ENCODE measurements around the gene USH2A. TPM values are rescaled to one million over a fixed set of nuclear protein-coding genes. Genes with fewer than 3 reads are reported as not detected.

The USH2A gene
- total RNA-seq, 4 donors from 2014 or later, result under 0.01 TPM; not detected in 3

DNA sequence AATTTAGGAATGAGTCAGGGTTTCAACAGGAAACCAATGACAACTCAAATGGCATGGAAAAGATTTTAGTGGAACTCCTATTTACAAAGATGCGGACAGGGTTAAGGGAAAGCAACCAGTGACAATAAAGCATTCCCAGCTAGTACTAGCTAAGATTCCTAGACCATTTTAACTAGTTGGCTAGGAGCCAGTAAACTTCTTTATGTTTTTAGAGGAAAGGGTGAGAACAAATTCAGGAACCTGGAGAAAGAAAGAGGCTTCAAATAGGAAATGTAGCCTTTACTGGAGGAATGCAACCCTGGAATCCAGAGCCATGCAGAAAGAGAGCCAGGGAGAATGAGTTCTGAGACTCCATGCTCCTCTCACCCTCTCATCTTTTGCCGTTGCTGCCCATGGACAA lies 439.6 kb downstream of the USH2A start:
- H3K36me3 ChIP-seq, result no peaks in the 10 kb centered on the region
- TF ChIP-seq, protein P1, sequence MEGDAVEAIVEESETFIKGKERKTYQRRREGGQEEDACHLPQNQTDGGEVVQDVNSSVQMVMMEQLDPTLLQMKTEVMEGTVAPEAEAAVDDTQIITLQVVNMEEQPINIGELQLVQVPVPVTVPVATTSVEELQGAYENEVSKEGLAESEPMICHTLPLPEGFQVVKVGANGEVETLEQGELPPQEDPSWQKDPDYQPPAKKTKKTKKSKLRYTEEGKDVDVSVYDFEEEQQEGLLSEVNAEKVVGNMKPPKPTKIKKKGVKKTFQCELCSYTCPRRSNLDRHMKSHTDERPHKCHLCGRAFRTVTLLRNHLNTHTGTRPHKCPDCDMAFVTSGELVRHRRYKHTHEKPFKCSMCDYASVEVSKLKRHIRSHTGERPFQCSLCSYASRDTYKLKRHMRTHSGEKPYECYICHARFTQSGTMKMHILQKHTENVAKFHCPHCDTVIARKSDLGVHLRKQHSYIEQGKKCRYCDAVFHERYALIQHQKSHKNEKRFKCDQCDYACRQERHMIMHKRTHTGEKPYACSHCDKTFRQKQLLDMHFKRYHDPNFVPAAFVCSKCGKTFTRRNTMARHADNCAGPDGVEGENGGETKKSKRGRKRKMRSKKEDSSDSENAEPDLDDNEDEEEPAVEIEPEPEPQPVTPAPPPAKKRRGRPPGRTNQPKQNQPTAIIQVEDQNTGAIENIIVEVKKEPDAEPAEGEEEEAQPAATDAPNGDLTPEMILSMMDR (IDR thresholded peaks at IDR 0.05), result no peak
- no peak for TF ChIP-seq POLR2AphosphoS5 (IDR thresholded peaks at IDR 0.05)
- no peak for TF ChIP-seq POLR2A (IDR thresholded peaks at IDR 0.05)
- TF ChIP-seq EP300 (IDR thresholded peaks at IDR 0.05; ENCODE audit: low read depth), result no peak
- WGBS, 2 donors (ENCODE audit: low coverage in 1 of 2), result 56 to 67% methylated on average over 2 of the region's 2 CpGs
- no peak overlapping the region for H3K27ac ChIP-seq
- no peak overlapping the region for H3K4me3 ChIP-seq
- H3K9me3 ChIP-seq, result no peaks in the 10 kb centered on the region
- in situ Hi-C loops (cut with MboI; ENCODE audit: low pct_ligation_motif_present in 1 of 4, low pct_unique_long_range_greater_than_20kb in 1 of 4, low sequenced_read_pairs in 3 of 4), result no loop called here
- no peaks in the 10 kb centered on the region for H3K27me3 ChIP-seq
- H3K4me1 ChIP-seq, result no peaks in the 10 kb centered on the region
- intact Hi-C loops (cut with DNase I; ENCODE audit: low total_unique reads), result no loop called here
- no peak for DNase-seq

DNA sequence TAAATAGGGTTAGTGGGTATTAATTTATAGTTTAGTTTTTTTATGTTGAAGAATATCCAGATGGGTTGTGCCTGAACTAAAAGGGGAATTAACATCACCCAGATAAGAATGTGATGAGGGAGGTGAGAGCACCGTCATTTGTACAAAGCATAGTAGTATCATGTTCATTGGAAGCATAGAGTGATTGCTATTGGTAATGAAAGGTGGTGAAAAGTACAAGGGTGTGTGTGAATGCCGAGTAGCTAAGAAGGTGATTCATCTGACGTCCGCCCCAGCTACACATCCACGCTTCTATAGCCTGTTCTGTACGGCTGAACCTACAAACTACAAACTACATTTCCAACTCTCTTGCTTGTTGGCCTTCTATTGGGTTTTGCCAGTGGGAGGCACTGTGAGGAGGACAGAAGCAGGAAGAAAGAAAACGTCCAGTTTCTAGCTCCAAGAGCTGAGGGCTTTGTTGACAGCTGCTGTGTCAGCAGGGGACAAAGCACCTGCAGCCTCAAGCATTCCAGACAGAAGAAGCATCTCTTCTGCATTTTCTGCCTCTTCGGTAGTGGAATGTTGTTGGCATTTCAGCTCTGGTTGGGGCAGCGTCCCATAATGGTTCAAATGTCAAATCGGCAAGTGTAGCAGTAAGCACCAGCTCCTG lies 451.3 kb downstream of the USH2A start:
- no peak for TF ChIP-seq POLR2AphosphoS5 (IDR thresholded peaks at IDR 0.05)
- TF ChIP-seq POLR2A (IDR thresholded peaks at IDR 0.05), result no peak
- TF ChIP-seq EP300 (IDR thresholded peaks at IDR 0.05; ENCODE audit: low read depth), result no peak
- TF ChIP-seq, protein P1 (IDR thresholded peaks at IDR 0.05), result no peak
- 74 to 77% methylated on average over 7 to 10 of the region's 10 CpGs for WGBS, 2 donors (ENCODE audit: low coverage in 1 of 2)
- H3K4me3 ChIP-seq, result no peak overlapping the region
- H3K27me3 ChIP-seq, result no peaks in the 10 kb centered on the region
- no peak for DNase-seq
- in situ Hi-C loops (cut with MboI; ENCODE audit: low pct_ligation_motif_present in 1 of 4, low pct_unique_long_range_greater_than_20kb in 1 of 4, low sequenced_read_pairs in 3 of 4) (no loop called here), intact Hi-C loops (cut with DNase I; ENCODE audit: low total_unique reads) (no loop called here)
- H3K36me3 ChIP-seq, result no peaks in the 10 kb centered on the region
- no peak overlapping the region for H3K27ac ChIP-seq
- H3K4me1 ChIP-seq, result no peaks in the 10 kb centered on the region
- H3K9me3 ChIP-seq, result no peaks in the 10 kb centered on the region

DNA sequence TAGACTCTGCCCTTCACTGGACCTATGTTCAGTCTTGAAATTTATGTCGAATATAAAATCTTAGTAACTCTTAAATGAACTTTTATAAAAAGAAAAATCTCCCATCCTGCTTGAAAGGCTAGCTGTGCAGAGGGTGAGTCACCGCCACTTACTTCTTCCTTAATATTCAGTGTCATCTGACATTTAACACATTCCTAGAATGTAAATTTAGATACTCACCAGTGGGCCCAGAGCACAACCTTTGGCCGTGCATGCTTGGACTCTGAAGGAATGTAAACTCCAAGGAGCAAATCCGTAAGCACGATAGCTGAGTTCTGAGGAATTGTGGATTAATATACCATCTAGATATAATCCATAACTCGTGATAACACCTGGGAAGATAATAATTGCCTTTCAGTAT lies 452.8 kb downstream of the USH2A start:
- 45 to 52% methylated on average over 6 of the region's 6 CpGs for WGBS, 2 donors (ENCODE audit: low coverage in 1 of 2)
- TF ChIP-seq EP300 (IDR thresholded peaks at IDR 0.05; ENCODE audit: low read depth) (no peak), POLR2AphosphoS5 (IDR thresholded peaks at IDR 0.05) (no peak), POLR2A (IDR thresholded peaks at IDR 0.05) (no peak)
- no peaks in the 10 kb centered on the region for H3K36me3 ChIP-seq
- no peaks in the 10 kb centered on the region for H3K27me3 ChIP-seq
- no peak overlapping the region for H3K27ac ChIP-seq
- DNase-seq, result no peak
- no peak overlapping the region for H3K4me3 ChIP-seq
- no peaks in the 10 kb centered on the region for H3K4me1 ChIP-seq
- in situ Hi-C loops (cut with MboI; ENCODE audit: low pct_ligation_motif_present in 1 of 4, low pct_unique_long_range_greater_than_20kb in 1 of 4, low sequenced_read_pairs in 3 of 4), result no loop called here
- H3K9me3 ChIP-seq, result no peaks in the 10 kb centered on the region
- intact Hi-C loops (cut with DNase I; ENCODE audit: low total_unique reads), result no loop called here

DNA sequence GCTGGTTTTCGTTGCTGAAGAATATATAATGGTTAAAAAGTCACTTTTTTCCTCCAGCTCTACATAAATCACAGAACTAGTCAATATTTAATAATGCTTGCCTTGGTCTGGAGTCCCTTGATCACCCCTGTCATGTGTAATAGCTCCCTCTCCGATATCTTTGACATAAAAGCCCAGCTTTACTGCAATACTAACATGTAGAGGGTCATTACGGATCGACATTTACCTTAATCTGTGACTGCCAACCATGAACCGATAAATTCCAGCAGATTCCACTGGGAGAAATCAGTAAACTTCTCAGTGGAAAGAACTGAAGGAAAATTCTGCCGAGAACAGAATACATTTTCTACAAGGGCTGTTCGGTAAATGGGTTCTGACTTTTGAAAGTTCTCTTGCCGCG lies 459.6 kb downstream of the USH2A start:
- in situ Hi-C loops (cut with MboI; ENCODE audit: low pct_ligation_motif_present in 1 of 4, low pct_unique_long_range_greater_than_20kb in 1 of 4, low sequenced_read_pairs in 3 of 4) (no loop called here), intact Hi-C loops (cut with DNase I; ENCODE audit: low total_unique reads) (no loop called here)
- H3K9me3 ChIP-seq, result no peaks in the 10 kb centered on the region
- WGBS, 2 donors (ENCODE audit: low coverage in 1 of 2), result 86 to 91% methylated on average over 8 to 9 of the region's 9 CpGs
- H3K4me1 ChIP-seq, result no peaks in the 10 kb centered on the region
- H3K27me3 ChIP-seq, result no peaks in the 10 kb centered on the region
- no peak overlapping the region for H3K27ac ChIP-seq
- H3K4me3 ChIP-seq, result no peak overlapping the region
- DNase-seq, result no peak
- TF ChIP-seq POLR2A (IDR thresholded peaks at IDR 0.05), result no peak
- TF ChIP-seq EP300 (IDR thresholded peaks at IDR 0.05; ENCODE audit: low read depth), result no peak
- no peak for TF ChIP-seq POLR2AphosphoS5 (IDR thresholded peaks at IDR 0.05)
- TF ChIP-seq, protein P1 (IDR thresholded peaks at IDR 0.05), result no peak
- no peaks in the 10 kb centered on the region for H3K36me3 ChIP-seq

DNA sequence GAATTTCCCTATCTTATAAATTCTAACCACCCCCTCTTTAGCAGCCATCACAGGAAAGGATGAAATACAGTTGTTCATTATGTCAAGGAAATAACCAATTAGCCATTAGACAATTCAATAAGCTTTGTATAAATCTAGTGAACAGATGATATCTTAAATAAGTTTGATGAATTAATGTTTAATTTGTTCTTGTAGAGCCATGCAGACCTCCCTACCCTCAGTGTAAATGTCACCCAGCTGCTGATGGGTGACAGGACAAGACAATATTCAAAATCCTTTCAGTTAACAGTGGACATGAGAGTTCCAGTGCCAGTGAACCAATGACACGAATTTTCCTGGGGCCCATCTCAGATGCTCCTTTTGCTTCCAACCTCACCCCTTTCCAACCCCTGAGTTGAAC lies 460.2 kb downstream of the USH2A start:
- Histone ChIP-seq H3K4me1 (no peaks in the 10 kb centered on the region), H3K27me3 (no peaks in the 10 kb centered on the region), H3K27ac (no peak overlapping the region), H3K4me3 (no peak overlapping the region), H3K9me3 (no peaks in the 10 kb centered on the region), H3K36me3 (no peaks in the 10 kb centered on the region)
- no peak for TF ChIP-seq POLR2A (IDR thresholded peaks at IDR 0.05)
- WGBS, 2 donors (ENCODE audit: low coverage in 1 of 2), result 10 to 38% methylated on average over 1 of the region's 1 CpG
- intact Hi-C loops (cut with DNase I; ENCODE audit: low total_unique reads), result no loop called here
- in situ Hi-C loops (cut with MboI; ENCODE audit: low pct_ligation_motif_present in 1 of 4, low pct_unique_long_range_greater_than_20kb in 1 of 4, low sequenced_read_pairs in 3 of 4), result no loop called here
- DNase-seq, result no peak

Measured in transverse colon (tissue), 4 donors.